ENCODE measurements around the gene PPP2R5E.

DNA sequence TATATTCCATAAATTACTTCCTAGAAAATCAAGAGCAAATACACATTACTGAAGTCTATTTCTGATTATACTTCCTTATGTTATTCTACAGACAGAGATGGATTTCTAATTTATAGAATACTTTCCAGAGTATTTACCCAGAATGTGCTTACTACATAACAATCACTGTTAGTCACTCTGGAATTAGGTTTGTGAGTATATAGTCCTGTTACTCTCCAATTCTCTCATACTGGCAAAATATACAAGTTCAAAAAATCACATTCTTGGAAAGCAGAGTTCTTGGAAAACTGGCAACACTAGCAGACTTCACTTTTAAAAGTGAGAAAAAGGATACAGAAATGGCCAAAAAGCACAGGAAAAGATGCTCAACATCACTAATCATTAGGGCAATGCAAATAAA, 7.3 kb downstream of the PPP2R5E start:
- TF ChIP-seq, protein P1, sequence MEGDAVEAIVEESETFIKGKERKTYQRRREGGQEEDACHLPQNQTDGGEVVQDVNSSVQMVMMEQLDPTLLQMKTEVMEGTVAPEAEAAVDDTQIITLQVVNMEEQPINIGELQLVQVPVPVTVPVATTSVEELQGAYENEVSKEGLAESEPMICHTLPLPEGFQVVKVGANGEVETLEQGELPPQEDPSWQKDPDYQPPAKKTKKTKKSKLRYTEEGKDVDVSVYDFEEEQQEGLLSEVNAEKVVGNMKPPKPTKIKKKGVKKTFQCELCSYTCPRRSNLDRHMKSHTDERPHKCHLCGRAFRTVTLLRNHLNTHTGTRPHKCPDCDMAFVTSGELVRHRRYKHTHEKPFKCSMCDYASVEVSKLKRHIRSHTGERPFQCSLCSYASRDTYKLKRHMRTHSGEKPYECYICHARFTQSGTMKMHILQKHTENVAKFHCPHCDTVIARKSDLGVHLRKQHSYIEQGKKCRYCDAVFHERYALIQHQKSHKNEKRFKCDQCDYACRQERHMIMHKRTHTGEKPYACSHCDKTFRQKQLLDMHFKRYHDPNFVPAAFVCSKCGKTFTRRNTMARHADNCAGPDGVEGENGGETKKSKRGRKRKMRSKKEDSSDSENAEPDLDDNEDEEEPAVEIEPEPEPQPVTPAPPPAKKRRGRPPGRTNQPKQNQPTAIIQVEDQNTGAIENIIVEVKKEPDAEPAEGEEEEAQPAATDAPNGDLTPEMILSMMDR (IDR thresholded peaks at IDR 0.05; ENCODE audit: control extremely low read depth in 1 of 3, insufficient read depth in 1 of 3, low read depth in 1 of 3, low read length in 3 of 3), result no peak
- no peak for TF ChIP-seq POLR2A (IDR thresholded peaks at IDR 0.05; ENCODE audit: control extremely low read depth in 1 of 2, low read depth in 2 of 2, low read length in 2 of 2)

Measured in H1 (cell line).